Measurements from ENCODE around the gene LHCGR.

Gene LHCGR

GRCh38 chr2:48728840-48729239, 26.7 kb downstream of the LHCGR start:
- DNase-seq (ENCODE audit: low read depth) = no peak
- TF ChIP-seq CTCF (IDR thresholded peaks at IDR 0.05; ENCODE audit: low read depth, low read length, missing control alignments) = no peak
- no peak overlapping the region for H3K4me3 ChIP-seq (ENCODE audit: low read depth, low read length)

GRCh38 chr2:48728295-48728694, 27.2 kb downstream of the LHCGR start:
- TF ChIP-seq CTCF (IDR thresholded peaks at IDR 0.05; ENCODE audit: low read depth, low read length, missing control alignments) = no peak
- no peak for DNase-seq (ENCODE audit: low read depth)
- no peak overlapping the region for H3K4me3 ChIP-seq (ENCODE audit: low read depth, low read length)

GRCh38 chr2:48727560-48727959, 28.0 kb downstream of the LHCGR start:
- TF ChIP-seq CTCF (IDR thresholded peaks at IDR 0.05; ENCODE audit: low read depth, low read length, missing control alignments) = no peak
- H3K4me3 ChIP-seq (ENCODE audit: low read depth, low read length) = no peak overlapping the region
- no peak for DNase-seq (ENCODE audit: low read depth)

- H3K4me3 ChIP-seq (ENCODE audit: low read depth, low read length) = no peak overlapping the region
- no peak for TF ChIP-seq CTCF (IDR thresholded peaks at IDR 0.05; ENCODE audit: low read depth, low read length, missing control alignments)
- no peak for DNase-seq (ENCODE audit: low read depth)
These were observed 29.6 kb downstream of the LHCGR start for GRCh38 chr2:48725696-48726494.

GRCh38 chr2:48724278-48724677, 31.2 kb downstream of the LHCGR start:
- H3K4me3 ChIP-seq (ENCODE audit: low read depth, low read length) = no peak overlapping the region
- no peak for DNase-seq (ENCODE audit: low read depth)
- TF ChIP-seq CTCF (IDR thresholded peaks at IDR 0.05; ENCODE audit: low read depth, low read length, missing control alignments) = no peak

GRCh38 chr2:48723129-48723528, 32.4 kb downstream of the LHCGR start:
- no peak for DNase-seq (ENCODE audit: low read depth)
- no peak for TF ChIP-seq CTCF (IDR thresholded peaks at IDR 0.05; ENCODE audit: low read depth, low read length, missing control alignments)
- no peak overlapping the region for H3K4me3 ChIP-seq (ENCODE audit: low read depth, low read length)

DNA sequence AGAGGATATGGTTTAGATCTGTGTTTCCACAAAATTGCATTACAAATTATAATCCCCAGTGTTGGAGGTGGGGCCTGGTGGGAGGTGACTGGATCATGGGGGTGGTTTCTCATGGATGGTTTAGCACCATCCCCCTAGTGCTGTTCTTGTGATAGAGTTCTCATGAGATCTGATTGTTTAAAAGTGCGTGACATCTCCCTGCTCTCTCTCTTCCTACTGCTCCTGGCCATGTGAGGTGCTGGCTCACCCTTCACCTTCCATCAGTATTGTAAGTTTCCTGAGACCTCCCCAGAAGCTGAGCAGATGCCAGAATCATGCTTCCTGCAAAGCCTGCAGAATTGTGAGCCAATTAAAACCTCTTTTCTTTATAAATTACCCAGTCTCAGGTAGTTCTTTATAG, 33.1 kb downstream of the LHCGR start:
- no peak overlapping the region for H3K4me3 ChIP-seq (ENCODE audit: low read depth, low read length)
- TF ChIP-seq CTCF (IDR thresholded peaks at IDR 0.05; ENCODE audit: low read depth, low read length, missing control alignments) = no peak
- no peak for DNase-seq (ENCODE audit: low read depth)

All from GM12864 (cell line).